ENCODE measurements around the gene TCF7L2. TPM values are rescaled to one million over a fixed set of nuclear protein-coding genes. Genes with fewer than 3 reads are reported as not detected.
A peak's percentile ranks its signal among the peaks of the same experiment; 100 is the strongest.

Gene TCF7L2
- total RNA-seq, 4 donors from 2014 or later = 25.1 to 38.9 (median 26.9) TPM

GRCh38 chr10:112945811-112946210, 4.2 kb upstream of the TCF7L2 start:
- H3K36me3 ChIP-seq = no peaks in the 10 kb centered on the region
- H3K27ac ChIP-seq = peak overlapping the region in 2 of 4 donors; percentile 5 to 58
- TF ChIP-seq POLR2A (IDR thresholded peaks at IDR 0.05) (no peak), EP300 (IDR thresholded peaks at IDR 0.05) (no peak), CTCF (IDR thresholded peaks at IDR 0.05) (no peak)
- no peaks in the 10 kb centered on the region for H3K9me3 ChIP-seq
- 25 to 29% methylated on average over 5 of the region's 5 CpGs for WGBS, 2 donors
- no peaks in the 10 kb centered on the region for H3K27me3 ChIP-seq
- DNase-seq (ENCODE audit: low spot score in 2 of 2) = no peak
- H3K4me3 ChIP-seq = no peak overlapping the region
- peaks cover 0 to 26% (median 8%) of the 10 kb centered on the region in 4 donors for H3K4me1 ChIP-seq

GRCh38 chr10:112946649-112947048, 3.4 kb upstream of the TCF7L2 start:
- Histone ChIP-seq H3K36me3 (no peaks in the 10 kb centered on the region), H3K4me1 (peaks cover 0 to 26% (median 8%) of the 10 kb centered on the region in 4 donors), H3K27me3 (no peaks in the 10 kb centered on the region), H3K27ac (peak overlapping the region in 1 of 4 donors; percentile 58), H3K4me3 (no peak overlapping the region), H3K9me3 (no peaks in the 10 kb centered on the region)
- DNase-seq (ENCODE audit: low spot score in 2 of 2) = no peak
- 89 to 94% methylated on average over 3 of the region's 3 CpGs for WGBS, 2 donors
- TF ChIP-seq POLR2A (IDR thresholded peaks at IDR 0.05) (no peak), EP300 (IDR thresholded peaks at IDR 0.05) (no peak), CTCF (IDR thresholded peaks at IDR 0.05) (no peak)

GRCh38 chr10:112948196-112948595, 1.9 kb upstream of the TCF7L2 start:
- H3K4me1 ChIP-seq = peaks cover 0 to 32% (median 8%) of the 10 kb centered on the region in 4 donors
- DNase-seq (ENCODE audit: low spot score in 2 of 2) = no peak
- peak overlapping the region in 3 of 4 donors; percentile 86 to 98 (median 96) for H3K27ac ChIP-seq
- TF ChIP-seq EP300 (IDR thresholded peaks at IDR 0.05) = no peak
- TF ChIP-seq POLR2A (IDR thresholded peaks at IDR 0.05) = no peak
- TF ChIP-seq CTCF (IDR thresholded peaks at IDR 0.05) = no peak
- WGBS, 2 donors = 84 to 100% methylated on average over 1 of the region's 1 CpG
- H3K4me3 ChIP-seq = no peak overlapping the region
- H3K9me3 ChIP-seq = no peaks in the 10 kb centered on the region
- H3K27me3 ChIP-seq = no peaks in the 10 kb centered on the region
- H3K36me3 ChIP-seq = no peaks in the 10 kb centered on the region

- no peak for TF ChIP-seq POLR2A (IDR thresholded peaks at IDR 0.05)
- TF ChIP-seq CTCF (IDR thresholded peaks at IDR 0.05) = no peak
- TF ChIP-seq EP300 (IDR thresholded peaks at IDR 0.05) = no peak
- peak overlapping the region; percentile 40 to 98 (median 91) for H3K27ac ChIP-seq
- H3K36me3 ChIP-seq = no peaks in the 10 kb centered on the region
- H3K4me3 ChIP-seq = peak overlapping the region; percentile 37 to 88 (median 68)
- no peak for DNase-seq (ENCODE audit: low spot score in 2 of 2)
- H3K9me3 ChIP-seq = no peaks in the 10 kb centered on the region
- peaks cover 0 to 43% (median 10%) of the 10 kb centered on the region in 4 donors for H3K4me1 ChIP-seq
- 11% methylated on average over 9 of the region's 9 CpGs for WGBS, 2 donors
- H3K27me3 ChIP-seq = no peaks in the 10 kb centered on the region
These were observed 764 bp upstream of the TCF7L2 start for GRCh38 chr10:112949143-112949823.

GRCh38 chr10:112950714-112951358, 789 bp downstream of the TCF7L2 start:
- Histone ChIP-seq H3K4me3 (peak overlapping the region; percentile 56 to 88 (median 68)), H3K4me1 (peaks cover 0 to 58% (median 16%) of the 10 kb centered on the region in 4 donors), H3K9me3 (no peaks in the 10 kb centered on the region), H3K27me3 (no peaks in the 10 kb centered on the region), H3K27ac (peak overlapping the region; percentile 86 to 98 (median 96)), H3K36me3 (no peaks in the 10 kb centered on the region)
- WGBS, 2 donors = 1 to 2% methylated on average over 42 to 43 of the region's 56 CpGs
- TF ChIP-seq POLR2A (IDR thresholded peaks at IDR 0.05) = no peak
- no peak for TF ChIP-seq CTCF (IDR thresholded peaks at IDR 0.05)
- no peak for TF ChIP-seq EP300 (IDR thresholded peaks at IDR 0.05)
- peak in 1 of 2 donors; percentile 24 for DNase-seq (ENCODE audit: low spot score in 2 of 2)

Measured in tibial nerve (tissue), 4 donors.